GM21423 (cell line): ENCODE data around the gene SLC38A5.
A peak's percentile ranks its signal among the peaks of the same experiment; 100 is the strongest.
"Not testable (repeated sequence)": the region's sequence is repeated elsewhere in the genome, so short reads cannot be mapped to it uniquely, and the experiment has no call there.

ENCODE experiments used
- ATAC-seq: cut with Tn5 transposase; IDR thresholded peaks from one replicate; pipeline ENCODE4 v1.9.1; 2021; ENCODE audit warnings: mild to moderate bottlenecking, moderate library complexity; ENCODE audit not compliant: unreplicated experiment

SLC38A5 gene

DNA sequence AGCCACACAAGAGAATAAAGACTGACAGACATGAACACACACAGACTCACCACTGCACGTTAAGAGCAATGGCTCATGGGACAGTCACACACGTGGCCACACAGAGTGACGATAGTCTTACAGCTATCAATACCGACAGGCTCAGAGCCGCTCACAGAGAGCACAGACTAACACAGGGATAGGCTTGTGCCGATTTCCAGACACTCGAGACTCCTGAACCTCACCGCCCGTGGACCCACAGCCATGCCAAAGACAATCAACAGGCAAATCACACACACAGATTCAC is 716 bp upstream of the SLC38A5 start:
- no peak for ATAC-seq

DNA sequence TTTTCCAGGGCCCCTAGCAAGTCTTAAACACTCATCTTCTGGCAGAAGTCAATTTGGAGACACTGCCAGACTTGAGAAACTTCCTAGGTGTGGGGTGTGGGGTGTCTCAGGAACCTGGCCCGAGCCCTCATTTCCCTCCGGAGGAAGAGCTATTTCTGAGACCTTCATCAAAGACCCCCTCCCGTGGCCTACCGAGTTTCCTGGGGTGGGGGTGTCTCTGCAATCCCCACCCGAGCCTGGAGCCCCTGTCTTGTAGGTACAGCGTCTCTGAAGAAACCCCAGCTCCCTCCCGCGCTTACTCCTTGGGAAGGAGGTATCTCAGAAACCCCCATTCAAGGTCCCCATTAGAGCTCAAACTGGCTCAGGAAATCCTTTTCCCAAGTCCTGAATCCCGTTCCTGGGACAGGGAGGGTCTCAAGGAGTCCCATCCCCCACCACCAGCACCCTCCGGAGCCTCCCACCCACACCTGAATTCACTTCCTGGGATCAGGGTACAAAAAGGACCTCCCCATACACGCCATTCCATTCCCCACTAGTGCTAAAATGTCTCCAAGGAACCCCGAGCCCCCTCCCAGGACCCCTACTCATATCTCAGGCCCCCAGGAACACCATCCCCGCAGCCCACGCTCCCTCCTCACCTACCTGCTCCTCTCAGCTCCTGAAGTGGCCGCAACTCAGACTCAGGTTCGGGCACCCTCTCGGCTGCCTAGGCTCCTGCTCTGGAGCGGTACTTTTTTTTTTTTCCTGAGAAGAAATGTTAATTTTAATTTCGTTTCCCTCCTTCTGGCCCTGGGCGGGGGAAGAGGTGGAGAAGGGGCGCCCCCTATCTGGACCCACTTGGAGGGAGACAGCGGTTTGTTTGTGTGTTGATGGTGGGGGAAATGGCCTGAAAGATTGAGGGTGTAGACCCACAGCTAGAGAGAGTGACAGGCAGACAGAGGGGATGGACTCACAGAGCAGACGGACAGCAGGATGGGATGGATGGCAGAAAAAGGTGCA is 1.1 kb downstream of the SLC38A5 start:
- peak; percentile 65 for ATAC-seq

DNA sequence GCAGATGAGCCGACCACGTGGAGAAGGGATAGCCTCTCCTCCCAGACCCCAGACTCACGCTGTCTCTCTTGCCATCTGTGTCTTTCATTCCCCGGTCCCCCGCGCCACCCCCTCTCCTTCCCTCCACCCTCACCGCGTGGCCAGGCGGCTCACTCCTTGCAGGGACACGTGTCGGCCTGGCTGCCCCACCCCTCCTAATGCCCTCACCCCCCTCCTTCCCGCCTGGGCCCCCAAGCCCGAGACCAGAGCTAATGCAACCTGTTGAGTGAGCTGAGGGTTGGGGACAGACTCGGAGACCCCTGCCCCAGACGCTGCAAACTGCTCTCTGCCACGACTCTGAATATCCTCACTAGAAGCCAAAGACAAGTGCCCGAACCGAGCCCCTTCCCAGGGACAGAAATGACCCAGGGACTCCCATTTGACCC is 1.8 kb downstream of the SLC38A5 start:
- ATAC-seq: peak; percentile 57

DNA sequence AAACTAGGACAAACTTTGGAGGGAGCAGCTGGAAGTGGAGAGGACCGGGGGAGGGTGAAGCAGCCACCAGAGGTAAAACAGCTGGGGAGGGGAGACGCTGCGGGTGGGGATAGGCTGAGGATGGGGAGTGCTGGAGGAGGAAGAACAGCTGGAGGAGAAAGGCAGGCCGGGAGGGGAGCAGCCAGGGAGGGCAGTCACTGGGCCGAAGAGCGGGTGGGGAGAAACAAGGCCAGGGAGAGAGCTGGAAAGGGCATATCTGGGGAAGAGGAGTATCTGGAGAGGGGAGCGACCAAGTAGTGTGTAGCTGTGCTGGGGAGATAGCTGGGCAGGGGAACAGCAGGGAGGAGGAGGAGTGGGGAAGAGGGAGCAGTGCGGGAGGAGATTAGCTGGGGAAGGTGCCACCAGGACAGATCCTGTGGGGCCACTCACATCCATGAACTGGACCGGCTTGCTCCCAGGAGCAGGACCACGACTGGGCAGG is 2.7 kb downstream of the SLC38A5 start:
- ATAC-seq: no peak

DNA sequence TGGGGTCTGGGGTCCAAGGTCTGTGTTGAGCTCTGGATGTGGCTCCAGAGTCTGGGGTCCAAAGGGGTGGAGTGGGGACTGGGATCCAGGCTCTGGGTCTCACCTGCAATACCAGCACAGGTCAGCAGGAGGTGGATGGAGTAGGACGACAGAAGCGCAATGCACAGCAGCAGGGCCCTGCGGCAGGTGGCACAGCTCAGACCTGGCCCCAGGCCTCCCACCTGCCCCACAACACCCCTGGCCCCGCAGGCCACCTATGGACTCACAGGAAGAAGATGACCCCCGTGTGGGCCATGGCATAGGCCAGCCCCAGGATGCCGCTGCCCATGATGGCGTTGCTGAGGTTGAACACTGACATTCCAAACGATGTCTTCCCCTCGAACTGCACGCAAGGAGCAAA is 3.4 kb downstream of the SLC38A5 start:
- no peak for ATAC-seq

DNA sequence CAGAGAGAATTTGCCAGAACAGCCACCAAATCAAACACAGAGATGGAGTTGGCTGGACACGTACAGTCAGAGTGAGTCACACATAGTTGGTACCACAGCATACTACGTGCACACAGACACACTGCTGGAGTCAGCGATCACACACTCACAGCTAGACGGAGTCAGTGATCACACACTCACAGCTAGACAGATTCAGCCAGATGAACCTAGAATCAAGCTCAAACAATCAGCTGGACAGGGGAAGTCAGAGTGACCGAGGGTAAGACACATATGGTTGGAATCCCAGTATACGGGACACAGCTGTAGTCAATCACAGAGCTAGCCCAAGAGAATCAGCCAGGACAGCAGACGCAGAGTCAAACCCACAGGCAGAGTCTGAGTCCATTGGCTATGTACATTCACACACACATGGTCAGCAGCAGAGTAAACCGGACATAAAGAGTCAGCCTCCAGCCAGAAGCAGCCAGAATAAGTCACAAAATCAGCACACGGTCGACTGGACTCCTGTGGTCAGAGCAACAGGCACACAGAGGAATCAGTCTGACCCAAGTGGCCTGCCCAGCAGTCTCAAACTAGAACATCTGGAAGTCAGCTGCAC is 4.6 kb downstream of the SLC38A5 start:
- no peak for ATAC-seq

DNA sequence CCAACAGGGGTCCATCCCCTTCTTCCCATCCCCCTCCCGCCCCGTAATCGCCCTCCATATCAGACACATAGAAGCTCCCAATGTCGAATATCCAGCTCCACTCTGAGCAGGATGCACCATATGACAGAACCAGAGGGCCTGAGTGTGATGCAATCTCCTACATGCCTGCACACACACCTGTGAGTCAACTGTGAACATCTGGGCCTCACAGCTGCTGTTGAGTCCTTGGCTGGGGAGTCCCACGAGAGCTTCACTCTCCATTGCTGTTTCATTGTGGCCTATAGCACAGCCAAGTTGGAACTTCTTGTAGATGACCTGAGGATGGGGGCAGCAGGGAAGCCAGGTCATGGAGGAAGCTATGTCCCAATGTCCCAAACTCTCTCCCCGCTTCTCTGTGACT is 8.2 kb downstream of the SLC38A5 start:
- ATAC-seq: no peak

DNA sequence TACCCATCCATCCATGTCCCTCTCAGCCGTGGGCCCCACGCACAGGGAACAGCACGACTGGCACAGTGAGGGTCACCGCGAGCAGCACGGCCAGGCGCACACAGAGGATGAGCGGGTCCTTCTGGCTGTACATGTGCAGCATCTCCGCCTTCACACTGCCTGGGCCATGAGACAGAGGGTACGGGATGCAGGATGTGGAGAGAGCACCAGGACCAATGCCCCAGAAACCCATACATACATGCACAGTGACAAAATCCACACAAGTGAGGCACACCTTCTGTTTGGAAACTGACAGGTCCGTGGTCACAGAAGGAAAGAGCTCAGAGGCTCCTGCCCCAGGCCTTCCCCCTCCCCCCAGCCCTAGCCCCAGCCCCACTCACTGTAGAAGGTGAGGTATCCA is 9.5 kb downstream of the SLC38A5 start:
- no peak for ATAC-seq

DNA sequence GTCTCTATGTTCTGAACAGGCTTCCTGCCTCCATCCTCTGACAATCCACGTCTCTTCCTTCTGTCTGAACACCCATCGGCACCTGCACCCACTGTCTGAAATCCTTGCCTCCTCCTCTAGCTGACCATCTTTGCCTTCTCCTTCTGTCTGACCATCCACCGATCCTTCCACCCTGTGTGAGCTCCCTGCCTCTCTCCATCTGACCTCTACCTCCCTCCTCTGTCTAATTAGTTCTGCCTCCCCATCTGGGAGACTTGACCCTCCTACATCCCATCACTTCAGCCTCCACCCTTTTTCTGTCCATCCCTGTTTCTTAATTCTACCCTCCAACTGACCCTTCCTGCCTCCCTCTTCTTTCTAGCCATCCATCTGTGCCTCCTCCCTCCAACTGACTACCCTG is 10.0 kb downstream of the SLC38A5 start:
- ATAC-seq: no peak

DNA sequence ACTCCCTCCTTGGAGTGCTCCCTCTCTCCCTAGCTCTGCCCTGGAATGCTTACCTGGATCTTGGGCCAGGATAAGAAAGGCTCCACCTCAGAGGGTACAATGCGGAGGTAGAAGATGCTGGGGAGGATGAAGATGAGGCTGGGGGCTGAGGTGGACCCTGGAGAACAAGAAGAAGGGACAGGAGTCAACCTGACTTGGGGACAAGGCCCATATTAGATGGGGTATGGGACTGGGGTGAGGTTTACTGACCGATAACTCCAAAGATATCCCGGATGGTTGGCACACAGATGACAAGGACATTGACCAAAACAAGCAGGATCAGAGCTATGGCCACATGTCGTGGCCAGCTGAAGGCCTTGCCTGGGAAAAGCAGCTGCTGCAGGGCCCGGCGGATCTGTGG is 10.6 kb downstream of the SLC38A5 start:
- no peak for ATAC-seq

DNA sequence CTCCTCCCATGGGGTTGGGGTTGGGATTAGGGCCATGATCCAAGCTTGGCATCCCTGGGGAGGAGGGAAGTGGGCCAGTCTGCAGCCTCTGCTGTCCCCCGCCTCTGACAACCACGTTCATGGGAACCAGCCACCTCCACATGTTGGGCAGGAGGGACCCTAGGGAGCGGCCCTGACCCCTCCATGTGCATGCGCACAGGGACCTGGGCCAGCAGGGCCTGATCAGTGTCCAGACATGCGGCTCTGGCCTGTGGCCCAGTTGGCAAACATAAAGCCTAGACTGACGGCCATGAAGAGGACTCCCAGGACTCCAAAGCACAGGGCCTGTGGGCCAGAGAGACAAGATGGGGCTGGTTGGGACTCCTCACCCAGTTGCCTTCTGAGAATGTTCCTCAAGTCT is 11.3 kb downstream of the SLC38A5 start:
- no peak for ATAC-seq

DNA sequence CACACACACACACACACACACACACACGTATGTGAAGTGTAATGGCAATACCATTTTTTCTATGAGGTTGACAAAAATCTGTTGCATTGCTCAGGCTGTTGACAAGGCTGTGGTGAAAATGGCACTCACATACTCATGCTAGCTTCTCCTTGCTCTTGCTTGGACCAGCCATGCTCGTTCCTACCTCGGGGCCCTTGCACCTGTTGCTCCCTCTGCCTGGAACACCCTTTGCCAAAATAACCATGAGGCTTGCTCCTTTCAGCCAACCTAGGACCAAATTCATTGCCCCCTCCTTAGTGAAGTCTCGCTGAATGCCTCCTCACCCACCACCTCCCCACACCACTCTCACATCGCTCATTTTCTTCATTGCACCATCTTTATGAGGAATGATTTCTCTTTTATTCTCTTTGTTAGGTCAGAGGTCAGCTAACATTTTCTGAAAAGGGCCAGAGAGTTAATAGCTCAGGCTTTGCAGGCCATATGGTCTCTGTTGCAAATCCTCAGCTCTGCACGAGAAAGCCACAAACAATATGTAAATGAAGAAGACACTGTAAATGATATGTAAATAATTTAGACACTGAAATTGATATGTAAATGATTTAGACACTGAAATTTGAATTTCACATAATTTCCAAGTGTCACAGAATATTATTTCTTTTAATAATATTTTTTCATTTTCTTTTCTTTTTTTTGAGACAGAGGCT is 13.3 kb downstream of the SLC38A5 start:
- no peak for ATAC-seq

DNA sequence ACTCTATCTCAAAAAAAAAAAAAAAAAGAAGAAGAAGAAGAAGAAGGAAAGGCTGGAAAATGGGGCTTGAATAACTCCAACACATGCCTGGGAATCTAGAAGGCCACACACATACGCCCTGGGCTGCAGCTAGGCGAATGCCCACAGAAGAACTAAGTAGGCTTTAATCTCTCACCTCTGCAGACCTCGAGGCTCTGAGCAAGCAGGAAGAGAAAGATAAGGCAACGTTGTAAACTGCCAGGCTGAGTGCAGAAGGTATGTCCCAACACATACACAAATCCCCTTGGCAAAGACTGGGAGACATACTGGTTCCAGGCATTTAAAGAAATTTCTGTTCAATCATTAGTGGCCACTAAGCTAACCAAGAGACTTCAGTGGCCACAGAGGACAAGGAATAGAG is 18.4 kb downstream of the SLC38A5 start:
- ATAC-seq: no peak

DNA sequence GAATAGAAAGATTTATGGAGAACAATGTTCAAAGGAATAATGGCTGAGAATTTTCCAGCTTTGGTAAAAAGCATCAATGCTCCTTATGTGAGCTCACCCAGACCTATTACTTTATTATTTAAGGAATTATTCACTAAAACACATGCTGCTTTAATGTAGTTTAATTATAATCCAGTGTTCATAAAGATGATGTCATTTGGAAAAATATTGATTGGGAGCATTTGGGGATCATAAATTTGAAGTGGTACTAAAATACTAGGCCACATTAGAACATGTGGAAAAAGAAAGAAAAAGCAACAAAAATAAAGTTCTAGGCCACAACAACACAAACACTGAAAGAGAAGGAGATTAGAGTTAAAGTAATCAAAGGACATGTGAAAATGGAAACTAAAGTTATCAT is 20.0 kb downstream of the SLC38A5 start:
- no peak for ATAC-seq

DNA sequence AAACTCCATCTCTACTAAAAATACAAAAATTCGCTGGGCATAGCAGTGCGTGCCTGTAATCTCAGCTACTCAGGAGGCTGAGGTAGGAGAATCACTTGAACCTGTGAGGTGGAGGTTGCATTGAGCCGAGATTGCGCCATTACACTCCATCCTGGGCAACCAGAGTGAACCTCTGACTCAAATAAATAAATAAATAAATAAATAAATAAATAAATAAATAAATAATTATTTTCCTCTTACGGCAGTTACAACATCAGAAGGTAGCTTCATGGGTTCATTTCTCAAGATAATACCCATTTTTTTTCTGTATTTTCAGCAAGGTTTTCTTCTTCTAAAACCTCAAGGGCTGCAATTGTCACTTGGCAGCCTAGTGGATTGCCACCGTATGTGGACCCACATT is 22.9 kb downstream of the SLC38A5 start:
- not testable (repeated sequence) for ATAC-seq

DNA sequence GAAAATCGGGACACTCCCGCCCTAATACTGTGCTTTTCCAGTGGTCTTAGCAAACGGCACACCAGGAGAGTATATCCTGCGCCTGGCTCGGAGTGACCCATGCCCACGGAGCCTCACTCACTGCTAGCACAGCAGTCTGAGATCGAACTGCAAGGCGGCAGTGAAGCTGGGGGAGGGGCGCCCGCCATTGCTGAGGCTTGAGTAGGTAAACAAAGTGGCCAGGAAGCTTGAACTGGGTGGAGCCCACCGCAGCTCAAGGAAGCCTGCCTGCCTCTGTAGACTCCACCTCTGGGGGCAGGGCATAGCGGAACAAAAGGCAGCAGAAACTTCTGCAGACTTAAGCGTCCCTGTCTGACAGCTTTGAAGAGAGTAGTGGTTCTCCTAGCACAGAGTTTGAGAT is 36.3 kb downstream of the SLC38A5 start:
- ATAC-seq: not testable (repeated sequence)

DNA sequence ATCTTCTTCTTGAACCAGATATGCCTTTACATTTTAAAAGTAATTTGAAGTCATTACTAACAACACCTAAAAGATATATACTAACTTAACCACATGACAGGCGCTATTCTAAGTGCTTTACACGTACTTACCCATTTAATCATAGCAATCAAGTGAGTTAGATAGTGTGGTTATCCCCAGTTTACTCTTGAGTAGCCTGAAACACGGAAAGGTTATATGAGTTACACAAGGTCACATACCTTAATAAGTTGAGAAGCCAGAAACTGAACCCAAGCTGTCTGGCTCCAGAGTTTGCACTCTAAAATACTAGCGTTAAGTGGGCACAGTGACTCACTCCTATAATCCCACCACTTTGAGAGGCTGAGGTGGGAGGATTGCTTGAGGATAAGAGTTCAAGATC is 39.9 kb downstream of the SLC38A5 start:
- ATAC-seq: not testable (repeated sequence)

DNA sequence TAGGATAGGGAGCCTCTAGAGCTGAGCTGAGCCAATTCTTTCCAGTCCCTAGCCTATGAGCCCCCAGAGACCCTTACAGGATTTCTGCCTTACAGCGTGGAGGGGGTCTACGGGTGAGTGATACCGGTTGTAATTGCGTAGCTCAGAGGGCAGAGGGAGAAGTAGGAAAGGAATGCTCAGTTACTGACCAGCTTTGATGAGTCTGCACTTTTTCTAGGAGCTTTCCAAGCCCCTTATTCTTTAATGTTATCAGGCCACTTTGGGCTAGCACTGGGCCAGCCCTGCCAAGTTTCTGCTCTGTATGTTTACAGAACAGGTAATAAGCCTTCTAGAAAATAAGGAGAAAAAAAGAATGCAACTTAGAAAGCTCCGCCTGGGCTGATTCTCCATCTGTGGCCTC is 40.5 kb downstream of the SLC38A5 start:
- not testable (repeated sequence) for ATAC-seq

DNA sequence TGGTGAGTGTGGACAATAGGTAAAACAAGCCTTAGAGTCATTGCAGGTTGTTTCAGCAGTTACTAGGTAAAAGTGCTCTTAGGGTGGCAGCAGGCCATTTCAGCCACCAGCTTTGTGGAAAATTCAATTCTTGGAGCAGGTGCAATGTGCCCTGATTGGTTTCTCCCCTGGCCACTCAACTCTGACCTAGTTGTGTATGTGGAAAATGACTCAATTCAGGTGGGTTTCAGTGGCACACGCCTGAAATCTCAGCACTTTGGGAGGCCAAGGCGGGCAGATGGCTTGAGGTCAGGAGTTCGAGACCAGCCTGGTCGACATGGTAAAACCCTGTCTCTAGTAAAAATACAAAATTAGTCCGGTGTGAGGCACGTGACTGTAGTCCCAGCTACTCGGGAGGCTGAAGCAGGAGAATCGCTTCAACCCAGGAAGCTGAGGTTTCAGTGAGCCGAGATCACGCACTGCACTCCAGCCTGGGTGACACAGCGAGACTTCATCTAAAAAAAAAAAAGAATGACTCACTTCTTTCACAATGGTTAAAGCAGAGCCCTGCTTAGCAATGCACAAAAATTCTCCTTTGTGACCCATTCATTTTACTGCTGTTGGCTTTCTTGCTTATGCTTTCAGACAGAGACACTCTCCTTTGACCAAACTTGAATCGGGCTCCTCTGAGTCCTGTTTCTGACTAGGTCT is 42.9 kb downstream of the SLC38A5 start:
- ATAC-seq: not testable (repeated sequence)

DNA sequence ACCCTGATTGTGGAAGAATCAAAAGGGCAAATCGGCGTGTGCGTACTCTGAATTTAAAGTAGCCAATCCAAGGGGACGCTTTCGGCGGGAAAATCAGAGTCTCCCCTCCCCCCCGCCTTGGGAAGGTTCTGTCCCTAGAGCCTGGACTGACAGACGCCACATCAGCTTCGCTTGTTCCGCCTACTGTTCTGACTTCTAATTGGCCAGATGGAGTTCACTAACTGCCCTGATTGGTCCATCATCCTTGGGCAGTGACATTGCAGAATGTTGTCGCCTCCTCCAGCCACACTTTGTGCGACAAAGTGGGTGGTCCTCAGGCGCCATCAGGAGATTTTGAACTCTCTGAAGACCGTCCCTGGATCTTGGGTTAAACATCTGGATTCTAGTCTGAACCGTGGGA is 58.2 kb downstream of the SLC38A5 start, which contains the start of gene SSX4B:
SSX4B (minus strand) TSS at position 101 of the 400 bp plus-strand sequence. CDS start 588 bp downstream, outside the sequence.
- not testable (repeated sequence) for ATAC-seq
